Effector CD8-positive, alpha-beta T cell (primary cell): ENCODE results near the gene SNRPD3.
"Not testable (repeated sequence)": the region's sequence is repeated elsewhere in the genome, so short reads cannot be mapped to it uniquely, and the experiment has no call there.

Source experiments
- DNase-seq: peaks from one replicate; lab custom pipeline; 2025; lab: John Stamatoyannopoulos, UW

SNRPD3 gene

GRCh38 chr22:24592058-24592850 is 36.5 kb downstream of the SNRPD3 start:
- DNase-seq, result no peak

- no peak for DNase-seq
These were observed 37.2 kb downstream of the SNRPD3 start, which contains the start of gene LRRC75B for GRCh38 chr22:24592851-24593558. Gene LRRC75B, minus strand, starts transcription at chr22:24593073. Its CDS starts 34 bp downstream, at chr22:24593039.

GRCh38 chr22:24593559-24593835 is 37.7 kb downstream of the SNRPD3 start:
- not testable (repeated sequence) for DNase-seq

- no peak for DNase-seq
These were observed 38.2 kb downstream of the SNRPD3 start for GRCh38 chr22:24593836-24594568.

- DNase-seq, result no peak
These were observed 38.8 kb downstream of the SNRPD3 start for GRCh38 chr22:24594569-24595120.

- no peak for DNase-seq
These were observed 39.4 kb downstream of the SNRPD3 start for GRCh38 chr22:24595228-24595627.

- no peak for DNase-seq
These were observed 40.1 kb downstream of the SNRPD3 start for GRCh38 chr22:24595863-24596262.

GRCh38 chr22:24597076-24597475 is 41.3 kb downstream of the SNRPD3 start:
- not testable (repeated sequence) for DNase-seq

- no peak for DNase-seq
These were observed 43.7 kb downstream of the SNRPD3 start for GRCh38 chr22:24599514-24599913.

GRCh38 chr22:24599958-24600715 is 44.3 kb downstream of the SNRPD3 start:
- DNase-seq, result not testable (repeated sequence)

- DNase-seq, result no peak
These were observed 45.7 kb downstream of the SNRPD3 start for GRCh38 chr22:24601217-24602104.

- DNase-seq, result not testable (repeated sequence)
These were observed 46.4 kb downstream of the SNRPD3 start for GRCh38 chr22:24602105-24602749.

- not testable (repeated sequence) for DNase-seq
These were observed 47.3 kb downstream of the SNRPD3 start, which contains the start of gene GGT1 for GRCh38 chr22:24602847-24603769. Gene GGT1, plus strand, starts transcription at chr22:24603193. Its CDS starts 7,889 bp downstream, at chr22:24611082.

- DNase-seq, result not testable (repeated sequence)
These were observed 48.2 kb downstream of the SNRPD3 start for GRCh38 chr22:24603770-24604629.

- not testable (repeated sequence) for DNase-seq
These were observed 50.5 kb downstream of the SNRPD3 start for GRCh38 chr22:24606340-24606739.

- DNase-seq, result not testable (repeated sequence)
These were observed 51.7 kb downstream of the SNRPD3 start for GRCh38 chr22:24607429-24607983.

- not testable (repeated sequence) for DNase-seq
These were observed 52.5 kb downstream of the SNRPD3 start for GRCh38 chr22:24608327-24608726.
